Liver (tissue), 3 donors: ENCODE results near the gene PIEZO2.

Experiments
- EGR1 ChIP-seq, 2 donors: IDR thresholded peaks; 2 replicates each; pipeline ENCODE4 v1.6.1; 2016 to 2018; ENCODE audit warnings: antibody characterized with exemption in 2 of 2, low read depth in 2 of 2
- RAD21 ChIP-seq, 2 donors: IDR thresholded peaks; 2 replicates each; pipeline ENCODE4 v1.6.1; 2016; ENCODE audit warnings: antibody characterized with exemption in 2 of 2, mild to moderate bottlenecking in 2 of 2
- TAF1 ChIP-seq: conservative IDR thresholded peaks from 2 replicates; pipeline ENCODE4 v1.6.1; 2016; ENCODE audit warnings: antibody characterized with exemption, mild to moderate bottlenecking
- TF ChIP-seq, protein P1 (sequence below): fragments of 150-350 bp; IDR thresholded peaks from 2 replicates; pipeline ENCODE4 v1.5.1; 2017; ENCODE audit warnings: improper control_type of control experiment, low read depth, low read length; ENCODE audit not compliant: missing input control
- TF ChIP-seq, protein P2 (sequence below): IDR thresholded peaks from 2 replicates; pipeline ENCODE4 v1.6.1; 2016; ENCODE audit warnings: antibody characterized with exemption, mild to moderate bottlenecking
- TF ChIP-seq, protein P3 (sequence below): IDR thresholded peaks from 2 replicates; pipeline ENCODE4 v1.6.1; 2016; ENCODE audit warnings: antibody characterized with exemption
- donor health status: healthy.
- donor health status: healthy.

DNA sequence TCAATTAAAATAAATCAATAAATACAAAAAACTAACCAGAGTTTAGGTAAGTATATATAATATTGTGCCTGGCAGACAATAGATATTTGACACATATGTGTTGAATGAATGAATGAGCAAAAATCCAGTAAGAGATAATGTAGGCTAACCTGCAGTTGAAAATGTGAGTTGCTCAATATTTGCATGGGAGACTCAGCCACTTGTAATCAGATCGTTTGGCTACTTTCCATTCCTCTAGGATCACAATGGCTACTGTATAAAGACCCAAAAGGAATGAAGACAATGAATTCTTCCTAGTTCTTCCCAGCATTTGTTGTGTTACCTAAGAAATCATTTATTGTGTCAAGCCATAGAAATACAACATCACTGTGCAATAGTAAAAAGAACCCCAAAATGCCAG, 25.3 kb downstream of the PIEZO2 start:
- TF ChIP-seq, protein P1, sequence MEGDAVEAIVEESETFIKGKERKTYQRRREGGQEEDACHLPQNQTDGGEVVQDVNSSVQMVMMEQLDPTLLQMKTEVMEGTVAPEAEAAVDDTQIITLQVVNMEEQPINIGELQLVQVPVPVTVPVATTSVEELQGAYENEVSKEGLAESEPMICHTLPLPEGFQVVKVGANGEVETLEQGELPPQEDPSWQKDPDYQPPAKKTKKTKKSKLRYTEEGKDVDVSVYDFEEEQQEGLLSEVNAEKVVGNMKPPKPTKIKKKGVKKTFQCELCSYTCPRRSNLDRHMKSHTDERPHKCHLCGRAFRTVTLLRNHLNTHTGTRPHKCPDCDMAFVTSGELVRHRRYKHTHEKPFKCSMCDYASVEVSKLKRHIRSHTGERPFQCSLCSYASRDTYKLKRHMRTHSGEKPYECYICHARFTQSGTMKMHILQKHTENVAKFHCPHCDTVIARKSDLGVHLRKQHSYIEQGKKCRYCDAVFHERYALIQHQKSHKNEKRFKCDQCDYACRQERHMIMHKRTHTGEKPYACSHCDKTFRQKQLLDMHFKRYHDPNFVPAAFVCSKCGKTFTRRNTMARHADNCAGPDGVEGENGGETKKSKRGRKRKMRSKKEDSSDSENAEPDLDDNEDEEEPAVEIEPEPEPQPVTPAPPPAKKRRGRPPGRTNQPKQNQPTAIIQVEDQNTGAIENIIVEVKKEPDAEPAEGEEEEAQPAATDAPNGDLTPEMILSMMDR = no peak
- TF ChIP-seq, protein P2, sequence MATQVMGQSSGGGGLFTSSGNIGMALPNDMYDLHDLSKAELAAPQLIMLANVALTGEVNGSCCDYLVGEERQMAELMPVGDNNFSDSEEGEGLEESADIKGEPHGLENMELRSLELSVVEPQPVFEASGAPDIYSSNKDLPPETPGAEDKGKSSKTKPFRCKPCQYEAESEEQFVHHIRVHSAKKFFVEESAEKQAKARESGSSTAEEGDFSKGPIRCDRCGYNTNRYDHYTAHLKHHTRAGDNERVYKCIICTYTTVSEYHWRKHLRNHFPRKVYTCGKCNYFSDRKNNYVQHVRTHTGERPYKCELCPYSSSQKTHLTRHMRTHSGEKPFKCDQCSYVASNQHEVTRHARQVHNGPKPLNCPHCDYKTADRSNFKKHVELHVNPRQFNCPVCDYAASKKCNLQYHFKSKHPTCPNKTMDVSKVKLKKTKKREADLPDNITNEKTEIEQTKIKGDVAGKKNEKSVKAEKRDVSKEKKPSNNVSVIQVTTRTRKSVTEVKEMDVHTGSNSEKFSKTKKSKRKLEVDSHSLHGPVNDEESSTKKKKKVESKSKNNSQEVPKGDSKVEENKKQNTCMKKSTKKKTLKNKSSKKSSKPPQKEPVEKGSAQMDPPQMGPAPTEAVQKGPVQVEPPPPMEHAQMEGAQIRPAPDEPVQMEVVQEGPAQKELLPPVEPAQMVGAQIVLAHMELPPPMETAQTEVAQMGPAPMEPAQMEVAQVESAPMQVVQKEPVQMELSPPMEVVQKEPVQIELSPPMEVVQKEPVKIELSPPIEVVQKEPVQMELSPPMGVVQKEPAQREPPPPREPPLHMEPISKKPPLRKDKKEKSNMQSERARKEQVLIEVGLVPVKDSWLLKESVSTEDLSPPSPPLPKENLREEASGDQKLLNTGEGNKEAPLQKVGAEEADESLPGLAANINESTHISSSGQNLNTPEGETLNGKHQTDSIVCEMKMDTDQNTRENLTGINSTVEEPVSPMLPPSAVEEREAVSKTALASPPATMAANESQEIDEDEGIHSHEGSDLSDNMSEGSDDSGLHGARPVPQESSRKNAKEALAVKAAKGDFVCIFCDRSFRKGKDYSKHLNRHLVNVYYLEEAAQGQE = no peak
- TF ChIP-seq EGR1 (IDR thresholded peaks at IDR 0.05; ENCODE audit: low read depth in 2 of 2) (no peak), TAF1 (no peak), RAD21 (IDR thresholded peaks at IDR 0.05) (peak; percentile 16 to 33)
- TF ChIP-seq, protein P3, sequence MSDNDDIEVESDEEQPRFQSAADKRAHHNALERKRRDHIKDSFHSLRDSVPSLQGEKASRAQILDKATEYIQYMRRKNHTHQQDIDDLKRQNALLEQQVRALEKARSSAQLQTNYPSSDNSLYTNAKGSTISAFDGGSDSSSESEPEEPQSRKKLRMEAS = no peak
